A549 (cell line): ENCODE results near the gene CEP85L. TPM values are rescaled to one million over a fixed set of nuclear protein-coding genes. Genes with fewer than 3 reads are reported as not detected.

ENCODE experiments used
- ATAC-seq, 2 experiments: fragments of 200-7000 bp in 1 of 2; fragments of >200 bp in 1 of 2; cut with Nextera tagmentation in 1 of 2; cut with Tn5 transposase in 1 of 2; 3 replicates each; pipeline versions ENCODE4 v1.8.0 to v1.9.1; 2018 to 2020; ENCODE audit warnings: mild to moderate bottlenecking in 1 of 2, moderate library complexity in 1 of 2
- CTCF ChIA-PET: fragments of 300-600 bp; sonication (Branson Sonifier 250); formaldehyde crosslinking; extraction: SDS; loops from one replicate; lab custom pipeline; 2021; ENCODE audit warnings: antibody characterized with exemption, inconsistent platforms; lab: Yijun Ruan, JAX
- POLR2A ChIA-PET: fragments of 350-600 bp; formaldehyde crosslinking; extraction: SDS; loops from one replicate; lab custom pipeline; 2021; ENCODE audit warnings: antibody characterized with exemption, inconsistent platforms; lab: Yijun Ruan, JAX
- DNase-seq, 2 experiments: peaks; one replicate each; pipeline versions ENCODE4 v3.0.0 to v3.0.0-alpha.2; 2011 to 2016; ENCODE audit warnings: low read depth in 1 of 2, low spot score in 1 of 2
- FAIRE-seq: peaks from 2 replicates; lab custom pipeline; 2011; peaks lifted over from hg19 to GRCh38; lab: Jason Lieb, UNC
- H3K27ac ChIP-seq, 2 experiments: fragments of >200 bp; sonication (Bioruptor Twin); formaldehyde crosslinking; 3 replicates each; pipeline ENCODE4 v1.5.1; 2016 to 2017
- H3K4me1 ChIP-seq: fragments of >200 bp; sonication (Bioruptor Twin); formaldehyde crosslinking; 3 replicates; pipeline ENCODE4 v1.6.1; 2016
- H3K4me2 ChIP-seq: fragments of >200 bp; sonication (Bioruptor Twin); formaldehyde crosslinking; 3 replicates; pipeline ENCODE4 v1.6.1; 2016
- H3K4me3 ChIP-seq: fragments of >200 bp; sonication (Bioruptor Twin); formaldehyde crosslinking; 3 replicates; pipeline ENCODE4 v1.5.1; 2016
- H3K9me3 ChIP-seq: fragments of >200 bp; sonication (Bioruptor Twin); formaldehyde crosslinking; 3 replicates; pipeline ENCODE4 v1.6.1; 2016
- BHLHE40 ChIP-seq: IDR thresholded peaks from 2 replicates; pipeline ENCODE4 v1.6.1; 2012; ENCODE audit warnings: low read depth, low read length, inconsistent platforms
- CEBPB ChIP-seq, 2 experiments: fragments of >200 bp in 1 of 2; sonication (Bioruptor Twin) in 1 of 2; formaldehyde crosslinking in 1 of 2; IDR thresholded peaks; 2 replicates each; pipeline ENCODE4 v1.6.1; 2012 to 2016
- CHD4 ChIP-seq: fragments of 200-600 bp; sonication (generic); IDR thresholded peaks from 2 replicates; pipeline ENCODE4 v1.6.1; 2016; ENCODE audit warnings: antibody characterized with exemption, mild to moderate bottlenecking, borderline replicate concordance
- EHF ChIP-seq: fragments of 250-450 bp; sonication (Bioruptor Pico); IDR thresholded peaks from 2 replicates; pipeline ENCODE4 v1.5.0; 2020; ENCODE audit warnings: mild to moderate bottlenecking
- EHMT2 ChIP-seq: fragments of 200-600 bp; sonication (generic); IDR thresholded peaks from 2 replicates; pipeline ENCODE4 v1.6.1; 2016; ENCODE audit warnings: antibody characterized with exemption, low read depth, mild to moderate bottlenecking, moderate library complexity
- ESRRA ChIP-seq: fragments of 150-350 bp; IDR thresholded peaks from 2 replicates; pipeline ENCODE4 v1.6.1; 2014; ENCODE audit warnings: mild to moderate bottlenecking, low read length, borderline replicate concordance
- FOSL2 ChIP-seq, 2 experiments: fragments of 450-650 bp in 1 of 2; fragments of >200 bp in 1 of 2; sonication (Bioruptor Twin) in 1 of 2; formaldehyde crosslinking; IDR thresholded peaks; 2 replicates each; pipeline versions ENCODE4 v1.5.0 to v1.6.1; 2016 to 2020; ENCODE audit warnings: mild to moderate bottlenecking in 1 of 2, moderate library complexity in 1 of 2
- FOXS1 ChIP-seq: fragments of 250-450 bp; sonication (Bioruptor Pico); IDR thresholded peaks from 2 replicates; pipeline ENCODE4 v1.5.0; 2020; ENCODE audit warnings: mild to moderate bottlenecking, moderate library complexity
- GATA3 ChIP-seq: IDR thresholded peaks from 2 replicates; pipeline ENCODE4 v1.6.1; 2012; ENCODE audit warnings: borderline replicate concordance
- HOXA7 ChIP-seq: fragments of 250-450 bp; sonication (Bioruptor Pico); IDR thresholded peaks from 2 replicates; pipeline ENCODE4 v1.5.0; 2020; ENCODE audit warnings: mild to moderate bottlenecking, moderate library complexity
- KDM1A ChIP-seq: fragments of 200-600 bp; sonication (generic); IDR thresholded peaks from 2 replicates; pipeline ENCODE4 v1.6.1; 2016; ENCODE audit warnings: low read depth, mild to moderate bottlenecking
- MYC ChIP-seq: IDR thresholded peaks from 2 replicates; pipeline ENCODE4 v1.6.1; 2012; ENCODE audit warnings: mild to moderate bottlenecking, inconsistent platforms, low read length, improper control_type of control experiment, borderline replicate concordance
- PHF8 ChIP-seq: fragments of 200-600 bp; sonication (generic); IDR thresholded peaks from 2 replicates; pipeline ENCODE4 v1.6.1; 2016; ENCODE audit warnings: low read depth, mild to moderate bottlenecking, antibody characterized with exemption, moderate library complexity, borderline replicate concordance
- POLR2A ChIP-seq: IDR thresholded peaks from 2 replicates; pipeline ENCODE4 v1.6.1; 2012; ENCODE audit warnings: mild to moderate bottlenecking, low read length
- RARB ChIP-seq: fragments of 250-450 bp; sonication (Bioruptor Pico); IDR thresholded peaks from 2 replicates; pipeline ENCODE4 v1.8.0; 2021; ENCODE audit warnings: mild to moderate bottlenecking, moderate library complexity
- RNF2 ChIP-seq: fragments of 200-600 bp; sonication (generic); IDR thresholded peaks from 2 replicates; pipeline ENCODE4 v1.6.1; 2016; ENCODE audit warnings: low read depth, mild to moderate bottlenecking, antibody characterized with exemption, moderate library complexity, borderline replicate concordance
- TFCP2L1 ChIP-seq: fragments of 250-450 bp; sonication (Bioruptor Pico); IDR thresholded peaks from 2 replicates; pipeline ENCODE4 v1.5.0; 2021; ENCODE audit warnings: mild to moderate bottlenecking
- ZC3H11A ChIP-seq: fragments of 450-650 bp; IDR thresholded peaks from 2 replicates; pipeline ENCODE4 v1.6.1; 2014; ENCODE audit warnings: antibody characterized with exemption, mild to moderate bottlenecking
- ZFP36 ChIP-seq: fragments of 450-650 bp; IDR thresholded peaks from 2 replicates; pipeline ENCODE4 v1.6.1; 2014; ENCODE audit warnings: borderline replicate concordance; ENCODE audit not compliant: partially characterized antibody
- ZNF302 ChIP-seq: fragments of 250-450 bp; sonication (Bioruptor Pico); IDR thresholded peaks from 2 replicates; pipeline ENCODE4 v1.9.0; 2021; ENCODE audit warnings: inconsistent platforms, mild to moderate bottlenecking, moderate library complexity
- WGBS: methylation state at CpG from one replicate; pipeline ENCODE4 v1.1.6; 2017; ENCODE audit errors: missing lambda C conversion rate; 5-methylcytosine and 5-hydroxymethylcytosine counted together
- polyA plus RNA-seq, 4 experiments: library from polyadenylated mRNA; depleted of rRNA in 3 of 4; stranded (reverse); fragments of >200 nt; fragmentation: RNase III in 1 of 4; extraction: RNeasy Plus Mini Kit Qiagen cat#74134 plus additional on column Dnase treatment in 1 of 4; gene quantifications; 2 replicates in 3 of 4; 3 replicates in 1 of 4; pipeline ENCODE4 v1.2.3, GENCODE V29; 2011 to 2017
- TF ChIP-seq, protein P1 (sequence below): fragments of 200-600 bp; sonication (generic); IDR thresholded peaks from 2 replicates; pipeline ENCODE4 v1.6.1; 2016; ENCODE audit warnings: antibody characterized with exemption, mild to moderate bottlenecking, moderate library complexity
- TF ChIP-seq, protein P2 (sequence below): fragments of 150-350 bp; IDR thresholded peaks from 2 replicates; pipeline ENCODE4 v1.6.1; 2014; ENCODE audit warnings: low read depth, mild to moderate bottlenecking, low read length
- TF ChIP-seq, protein P3 (sequence below): IDR thresholded peaks from 2 replicates; pipeline ENCODE4 v1.6.1; 2012
- TF ChIP-seq, protein P4 (sequence below): IDR thresholded peaks from 2 replicates; pipeline ENCODE4 v1.6.1; 2012; ENCODE audit warnings: low read depth, borderline replicate concordance

Gene CEP85L
- polyA plus RNA-seq, 2 of the 4 experiments (the other 2 are of a cell fraction): 1.3 to 3.4 TPM

DNA sequence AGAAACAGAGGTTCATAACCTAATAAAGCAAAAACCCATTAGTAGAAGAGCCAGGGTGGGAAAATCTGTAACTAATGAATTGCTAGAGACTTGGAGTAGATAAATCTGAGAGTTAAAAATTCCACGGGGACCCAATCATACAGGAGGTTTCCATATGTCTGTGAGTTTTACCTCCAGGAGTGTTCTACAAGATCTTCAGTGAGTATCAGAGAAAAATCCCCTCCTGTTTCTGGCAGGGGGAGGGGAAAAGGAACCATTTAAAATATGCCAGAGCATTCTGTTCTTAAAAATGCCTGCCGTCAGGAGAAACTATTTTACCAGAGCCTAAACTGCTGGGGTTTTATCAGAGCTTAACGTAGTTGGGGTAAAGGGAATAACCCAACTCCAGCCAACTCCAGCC lies 157.3 kb downstream of the CEP85L start:
- no peak for FAIRE-seq
- H3K27ac ChIP-seq: no peak overlapping the region
- no peak overlapping the region for H3K4me2 ChIP-seq
- TF ChIP-seq HOXA7: no peak
- TF ChIP-seq, protein P1, sequence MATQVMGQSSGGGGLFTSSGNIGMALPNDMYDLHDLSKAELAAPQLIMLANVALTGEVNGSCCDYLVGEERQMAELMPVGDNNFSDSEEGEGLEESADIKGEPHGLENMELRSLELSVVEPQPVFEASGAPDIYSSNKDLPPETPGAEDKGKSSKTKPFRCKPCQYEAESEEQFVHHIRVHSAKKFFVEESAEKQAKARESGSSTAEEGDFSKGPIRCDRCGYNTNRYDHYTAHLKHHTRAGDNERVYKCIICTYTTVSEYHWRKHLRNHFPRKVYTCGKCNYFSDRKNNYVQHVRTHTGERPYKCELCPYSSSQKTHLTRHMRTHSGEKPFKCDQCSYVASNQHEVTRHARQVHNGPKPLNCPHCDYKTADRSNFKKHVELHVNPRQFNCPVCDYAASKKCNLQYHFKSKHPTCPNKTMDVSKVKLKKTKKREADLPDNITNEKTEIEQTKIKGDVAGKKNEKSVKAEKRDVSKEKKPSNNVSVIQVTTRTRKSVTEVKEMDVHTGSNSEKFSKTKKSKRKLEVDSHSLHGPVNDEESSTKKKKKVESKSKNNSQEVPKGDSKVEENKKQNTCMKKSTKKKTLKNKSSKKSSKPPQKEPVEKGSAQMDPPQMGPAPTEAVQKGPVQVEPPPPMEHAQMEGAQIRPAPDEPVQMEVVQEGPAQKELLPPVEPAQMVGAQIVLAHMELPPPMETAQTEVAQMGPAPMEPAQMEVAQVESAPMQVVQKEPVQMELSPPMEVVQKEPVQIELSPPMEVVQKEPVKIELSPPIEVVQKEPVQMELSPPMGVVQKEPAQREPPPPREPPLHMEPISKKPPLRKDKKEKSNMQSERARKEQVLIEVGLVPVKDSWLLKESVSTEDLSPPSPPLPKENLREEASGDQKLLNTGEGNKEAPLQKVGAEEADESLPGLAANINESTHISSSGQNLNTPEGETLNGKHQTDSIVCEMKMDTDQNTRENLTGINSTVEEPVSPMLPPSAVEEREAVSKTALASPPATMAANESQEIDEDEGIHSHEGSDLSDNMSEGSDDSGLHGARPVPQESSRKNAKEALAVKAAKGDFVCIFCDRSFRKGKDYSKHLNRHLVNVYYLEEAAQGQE: no peak
- TF ChIP-seq ESRRA: no peak
- TF ChIP-seq FOXS1 (CRISPR knock-in tag): no peak
- TF ChIP-seq, protein P2, sequence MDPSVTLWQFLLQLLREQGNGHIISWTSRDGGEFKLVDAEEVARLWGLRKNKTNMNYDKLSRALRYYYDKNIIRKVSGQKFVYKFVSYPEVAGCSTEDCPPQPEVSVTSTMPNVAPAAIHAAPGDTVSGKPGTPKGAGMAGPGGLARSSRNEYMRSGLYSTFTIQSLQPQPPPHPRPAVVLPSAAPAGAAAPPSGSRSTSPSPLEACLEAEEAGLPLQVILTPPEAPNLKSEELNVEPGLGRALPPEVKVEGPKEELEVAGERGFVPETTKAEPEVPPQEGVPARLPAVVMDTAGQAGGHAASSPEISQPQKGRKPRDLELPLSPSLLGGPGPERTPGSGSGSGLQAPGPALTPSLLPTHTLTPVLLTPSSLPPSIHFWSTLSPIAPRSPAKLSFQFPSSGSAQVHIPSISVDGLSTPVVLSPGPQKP: no peak
- TF ChIP-seq CHD4: no peak
- TF ChIP-seq, protein P3, sequence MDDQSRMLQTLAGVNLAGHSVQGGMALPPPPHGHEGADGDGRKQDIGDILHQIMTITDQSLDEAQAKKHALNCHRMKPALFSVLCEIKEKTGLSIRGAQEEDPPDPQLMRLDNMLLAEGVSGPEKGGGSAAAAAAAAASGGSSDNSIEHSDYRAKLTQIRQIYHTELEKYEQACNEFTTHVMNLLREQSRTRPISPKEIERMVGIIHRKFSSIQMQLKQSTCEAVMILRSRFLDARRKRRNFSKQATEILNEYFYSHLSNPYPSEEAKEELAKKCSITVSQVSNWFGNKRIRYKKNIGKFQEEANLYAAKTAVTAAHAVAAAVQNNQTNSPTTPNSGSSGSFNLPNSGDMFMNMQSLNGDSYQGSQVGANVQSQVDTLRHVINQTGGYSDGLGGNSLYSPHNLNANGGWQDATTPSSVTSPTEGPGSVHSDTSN: no peak
- no peak for TF ChIP-seq ZNF302 (CRISPR knock-in tag)
- TF ChIP-seq RNF2: no peak
- no peak for TF ChIP-seq BHLHE40
- TF ChIP-seq ZFP36: no peak
- no peak for TF ChIP-seq FOSL2 (IDR thresholded peaks at IDR 0.05)
- TF ChIP-seq FOSL2 (CRISPR knock-in tag; IDR thresholded peaks at IDR 0.05): no peak
- no peak for TF ChIP-seq POLR2A
- TF ChIP-seq EHF (CRISPR knock-in tag): no peak
- TF ChIP-seq, protein P4, sequence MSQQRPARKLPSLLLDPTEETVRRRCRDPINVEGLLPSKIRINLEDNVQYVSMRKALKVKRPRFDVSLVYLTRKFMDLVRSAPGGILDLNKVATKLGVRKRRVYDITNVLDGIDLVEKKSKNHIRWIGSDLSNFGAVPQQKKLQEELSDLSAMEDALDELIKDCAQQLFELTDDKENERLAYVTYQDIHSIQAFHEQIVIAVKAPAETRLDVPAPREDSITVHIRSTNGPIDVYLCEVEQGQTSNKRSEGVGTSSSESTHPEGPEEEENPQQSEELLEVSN: no peak
- no peak for TF ChIP-seq GATA3
- TF ChIP-seq ZC3H11A: no peak
- no peak for TF ChIP-seq KDM1A
- no peak for TF ChIP-seq MYC
- ChIA-PET CTCF (interaction anchor here (0.7 kb wide), 1 partner anchor 560 kb away, joined by 3 read pairs; no protein-coding TSS in a partner anchor), POLR2A (no interaction called here)
- WGBS: 87% methylated on average over 3 of the region's 3 CpGs
- no peak for ATAC-seq
- H3K4me1 ChIP-seq: no peaks in the 10 kb centered on the region
- H3K4me3 ChIP-seq: no peak overlapping the region
- no peaks in the 10 kb centered on the region for H3K9me3 ChIP-seq
- DNase-seq: no peak

DNA sequence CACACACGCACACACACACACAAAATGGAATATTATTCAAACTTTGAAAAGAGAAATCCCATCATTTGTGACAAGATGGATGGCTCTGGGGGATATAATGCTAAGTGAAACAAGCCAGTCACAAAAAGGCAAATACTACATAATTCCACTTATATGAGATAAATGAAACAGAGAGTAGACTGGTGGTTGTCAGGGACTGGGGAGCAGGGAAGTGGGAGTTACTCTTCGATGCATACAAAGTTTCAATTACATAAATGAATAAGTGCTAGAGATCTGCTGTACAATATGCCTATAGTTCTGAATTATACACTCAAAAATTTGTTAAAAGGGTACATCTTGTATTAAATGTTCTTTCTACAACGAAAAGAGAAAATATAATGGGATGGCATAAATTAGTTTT lies 161.4 kb downstream of the CEP85L start:
- no peak for ATAC-seq
- peaks cover 3% of the 10 kb centered on the region; the same call in 1 of the 3 replicates for H3K9me3 ChIP-seq
- CTCF ChIA-PET: no interaction called here
- POLR2A ChIA-PET: no interaction called here
- 72% methylated on average over 3 of the region's 3 CpGs for WGBS
- no peak for TF ChIP-seq RARB (CRISPR knock-in tag)
- no peak for TF ChIP-seq ZFP36
- TF ChIP-seq, protein P4: no peak
- no peak for TF ChIP-seq PHF8
- no peak for TF ChIP-seq MYC
- no peak for TF ChIP-seq TFCP2L1
- no peak for TF ChIP-seq EHMT2
- no peak for TF ChIP-seq CEBPB (IDR thresholded peaks at IDR 0.05)
- no peak for TF ChIP-seq RNF2
- no peak overlapping the region for H3K4me3 ChIP-seq
- H3K27ac ChIP-seq: no peak overlapping the region
- no peak overlapping the region for H3K4me2 ChIP-seq
- DNase-seq: no peak
- no peak for FAIRE-seq
- no peaks in the 10 kb centered on the region for H3K4me1 ChIP-seq
